Gastroesophageal sphincter (tissue), 3 donors: ENCODE results near the gene ZNF559.

ENCODE experiments used
- CTCF ChIP-seq, 4 experiments: fragments of 200-600 bp in 2 of 4; fragments of 450-650 bp in 2 of 4; sonication (generic) in 1 of 4; IDR thresholded peaks; one replicate each; pipeline ENCODE4 v1.5.1; 2017 to 2019; ENCODE audit warnings: antibody characterized with exemption in 4 of 4, mild to moderate bottlenecking in 2 of 4, moderate library complexity in 2 of 4
- EP300 ChIP-seq: sonication (generic); formaldehyde crosslinking; IDR thresholded peaks from one replicate; pipeline ENCODE4 v1.6.1; 2017; ENCODE audit warnings: antibody characterized with exemption, mild to moderate bottlenecking
- POLR2A ChIP-seq, 2 donors: fragments of 450-650 bp; IDR thresholded peaks; one replicate each; pipeline ENCODE4 v1.6.1; 2017; ENCODE audit warnings: antibody characterized with exemption in 2 of 2, mild to moderate bottlenecking in 2 of 2, moderate library complexity in 1 of 2
- POLR2AphosphoS5 ChIP-seq: sonication (generic); formaldehyde crosslinking; IDR thresholded peaks from one replicate; pipeline ENCODE4 v1.6.1; 2017; ENCODE audit warnings: antibody characterized with exemption

DNA sequence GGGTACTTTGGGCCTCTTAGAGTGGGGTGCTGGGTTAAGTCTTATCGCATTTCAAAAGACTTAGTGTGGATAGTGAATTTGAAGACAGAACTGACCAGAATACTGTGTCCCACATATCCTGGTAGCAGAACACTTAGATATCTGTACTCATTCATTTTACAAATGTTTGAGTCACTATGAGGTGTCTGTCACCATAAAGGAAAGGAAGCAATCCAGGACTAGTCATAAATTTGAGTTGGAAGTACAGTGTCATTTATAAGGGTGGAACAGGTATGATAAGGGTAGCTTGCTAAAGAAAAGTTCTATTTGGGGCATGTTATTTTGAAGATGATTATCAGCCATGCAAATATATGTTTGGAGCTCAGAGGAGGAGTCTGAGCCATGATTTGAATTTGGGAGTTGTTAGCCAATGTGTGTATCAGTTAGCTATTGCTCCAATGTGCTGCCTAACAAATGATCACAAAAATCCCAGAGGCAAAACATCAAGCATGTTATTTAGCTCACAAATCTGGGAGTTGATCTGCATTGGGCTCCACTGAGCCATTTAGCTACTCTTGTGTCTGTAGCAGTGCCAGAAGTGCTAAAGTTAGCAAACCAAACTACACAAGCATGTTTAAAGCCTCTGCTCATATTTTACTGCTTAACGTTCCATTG is 34.6 kb upstream of the ZNF559 start:
- TF ChIP-seq EP300 (no peak), POLR2A (IDR thresholded peaks at IDR 0.05) (no peak), CTCF (IDR thresholded peaks at IDR 0.05) (no peak), POLR2AphosphoS5 (no peak)
